Activated CD8-positive, alpha-beta T cell treated with anti-CD3 and anti-CD28 coated beads for 36 hours (primary cell): ENCODE data around the gene CD59. TPM values are rescaled to one million over a fixed set of nuclear protein-coding genes. Genes with fewer than 3 reads are reported as not detected.

Source experiments
- ATAC-seq: fragments of 200-7000 bp; cut with Tn5 transposase; one replicate; pipeline ENCODE4 v1.10.0; 2021; ENCODE audit warnings: mild to moderate bottlenecking, moderate library complexity
- CTCF ChIA-PET: fragments of 350-600 bp; sonication (Branson Sonifier 250); formaldehyde crosslinking; loops from one replicate; lab custom pipeline; 2021; ENCODE audit warnings: antibody characterized with exemption; lab: Charles Lee
- POLR2A ChIA-PET: fragments of 350-600 bp; sonication (Branson Sonifier 250); formaldehyde crosslinking; loops from one replicate; lab custom pipeline; 2021; ENCODE audit warnings: antibody characterized with exemption; lab: Charles Lee
- DNase-seq: peaks from one replicate; pipeline ENCODE4 v3.0.0-alpha.2; 2020
- H3K27ac Mint-ChIP-seq: one replicate; pipeline ENCODE4 v1.8.0; 2021; ENCODE audit warnings: mild to moderate bottlenecking, mixed read lengths
- H3K27me3 Mint-ChIP-seq: one replicate; pipeline ENCODE4 v1.8.0; 2021; ENCODE audit warnings: mixed read lengths
- H3K36me3 Mint-ChIP-seq: one replicate; pipeline ENCODE4 v1.8.0; 2021; ENCODE audit warnings: low read depth, mixed read lengths
- H3K4me1 Mint-ChIP-seq: one replicate; pipeline ENCODE4 v1.8.0; 2021; ENCODE audit warnings: low read depth, mixed read lengths
- H3K4me3 Mint-ChIP-seq: one replicate; pipeline ENCODE4 v1.8.0; 2021; ENCODE audit warnings: mild to moderate bottlenecking, moderate library complexity, mixed read lengths
- H3K9me3 Mint-ChIP-seq: one replicate; pipeline ENCODE4 v1.8.0; 2021; ENCODE audit warnings: mixed read lengths
- CTCF ChIP-seq: fragments of 200-600 bp; IDR thresholded peaks from one replicate; pipeline ENCODE4 v1.8.0; 2022; ENCODE audit warnings: antibody characterized with exemption, mild to moderate bottlenecking
- intact Hi-C: fragments of 100-400 bp; cut with micrococcal nuclease; formaldehyde crosslinking; loops from one replicate; pipeline ENCODE4 v1.10.0; 2022
- total RNA-seq, 2 experiments: library from RNA; stranded (reverse); gene quantifications; one replicate each; pipeline ENCODE4 v1.2.3, GENCODE V29; 2021

CD59 gene
- total RNA-seq, 2 experiments from 2014 or later = 36.0 to 36.1 TPM

GRCh38 chr11:33742249-33742851, 6.1 kb upstream of the CD59 start:
- no peaks in the 10 kb centered on the region for H3K27me3 Mint-ChIP-seq
- TF ChIP-seq CTCF = peak; percentile 53
- peak; percentile 42 for ATAC-seq
- no peak overlapping the region for H3K27ac Mint-ChIP-seq
- H3K9me3 Mint-ChIP-seq = no peaks in the 10 kb centered on the region
- H3K4me1 Mint-ChIP-seq = no peaks in the 10 kb centered on the region
- DNase-seq = no peak
- intact Hi-C loops = loop anchor here (2.0 to 10.0 kb wide), 2 partner anchors 26 to 378 kb away; no protein-coding TSS in a partner anchor
- H3K36me3 Mint-ChIP-seq = peaks cover 4% of the 10 kb centered on the region
- no peak overlapping the region for H3K4me3 Mint-ChIP-seq
- ChIA-PET CTCF (interaction anchor here (0.9 to 3.7 kb wide), 30 partner anchors 9 to 389 kb away, joined by 3 to 108 read pairs (median 4); partner anchors contain the start of gene C11orf91), POLR2A (no interaction called here)

GRCh38 chr11:33741806-33742205, 5.6 kb upstream of the CD59 start:
- H3K27ac Mint-ChIP-seq = no peak overlapping the region
- peaks cover 2% of the 10 kb centered on the region for H3K36me3 Mint-ChIP-seq
- ChIA-PET POLR2A (no interaction called here), CTCF (interaction anchor here (0.9 to 3.7 kb wide), 26 partner anchors 8 to 388 kb away, joined by 3 to 108 read pairs (median 4); partner anchors contain the start of gene C11orf91)
- intact Hi-C loops = loop anchor here (2.0 to 10.0 kb wide), 2 partner anchors 25 to 377 kb away; no protein-coding TSS in a partner anchor
- H3K4me1 Mint-ChIP-seq = peaks cover 2% of the 10 kb centered on the region
- no peak for TF ChIP-seq CTCF
- no peaks in the 10 kb centered on the region for H3K27me3 Mint-ChIP-seq
- no peak for ATAC-seq
- DNase-seq = no peak
- H3K9me3 Mint-ChIP-seq = no peaks in the 10 kb centered on the region
- no peak overlapping the region for H3K4me3 Mint-ChIP-seq

- H3K27ac Mint-ChIP-seq = no peak overlapping the region
- peaks cover 25% of the 10 kb centered on the region for H3K4me1 Mint-ChIP-seq
- no peak for TF ChIP-seq CTCF
- peaks cover 7% of the 10 kb centered on the region for H3K36me3 Mint-ChIP-seq
- peaks cover 3% of the 10 kb centered on the region for H3K27me3 Mint-ChIP-seq
- DNase-seq (no peak), ATAC-seq (no peak)
- POLR2A ChIA-PET = interaction anchor here (1.0 to 1.5 kb wide), 2 partner anchors 13 to 16 kb away, joined by 3 read pairs; no protein-coding TSS in a partner anchor
- CTCF ChIA-PET = interaction anchor here (0.7 to 1.1 kb wide), 3 partner anchors 21 to 45 kb away, joined by 3 to 5 read pairs (median 3); no protein-coding TSS in a partner anchor
- intact Hi-C loops = no loop called here
- no peak overlapping the region for H3K4me3 Mint-ChIP-seq
- no peaks in the 10 kb centered on the region for H3K9me3 Mint-ChIP-seq
Observed at GRCh38 chr11:33737362-33737821, 1.2 kb upstream of the CD59 start.

GRCh38 chr11:33735271-33736147, 714 bp downstream of the CD59 start:
- ATAC-seq (peak; percentile 58), DNase-seq (peak; percentile 63)
- Mint-ChIP-seq H3K4me3 (peak overlapping the region; percentile 81), H3K9me3 (no peaks in the 10 kb centered on the region), H3K36me3 (peaks cover 9% of the 10 kb centered on the region), H3K4me1 (peaks cover 37% of the 10 kb centered on the region), H3K27me3 (peaks cover 3% of the 10 kb centered on the region), H3K27ac (peak overlapping the region; percentile 80)
- intact Hi-C loops = no loop called here
- CTCF ChIA-PET = interaction anchor here (1.3 kb wide), 1 partner anchor 94 kb away, joined by 3 read pairs; no protein-coding TSS in a partner anchor
- POLR2A ChIA-PET = interaction anchor here (0.6 to 1.9 kb wide), 8 partner anchors 9 to 1444 kb away, joined by 3 to 9 read pairs (median 4); no protein-coding TSS in a partner anchor
- no peak for TF ChIP-seq CTCF
